GM10248 (cell line): Measurements from ENCODE around the gene GSK3B.

Experiments
- CTCF ChIA-PET: fragments of 300-600 bp; sonication (Branson Sonifier 250); formaldehyde crosslinking; extraction: SDS; loops from one replicate; lab custom pipeline; 2021; ENCODE audit warnings: antibody characterized with exemption; lab: Yijun Ruan, JAX
- POLR2A ChIA-PET: fragments of 350-650 bp; sonication (Branson Sonifier 250); formaldehyde crosslinking; extraction: SDS; loops from one replicate; lab custom pipeline; 2020; ENCODE audit warnings: antibody characterized with exemption; lab: Yijun Ruan, JAX
- DNase-seq: peaks from one replicate; pipeline ENCODE4 v3.0.0; 2012; ENCODE audit errors: extremely low spot score
- CTCF ChIP-seq: IDR thresholded peaks from 2 replicates; pipeline ENCODE4 v1.5.1; 2012; ENCODE audit warnings: mild to moderate bottlenecking, low read depth; ENCODE audit errors: extremely low read depth, missing control alignments, control extremely low read depth

Gene GSK3B

GRCh38 chr3:120101624-120102023 is 7.4 kb upstream of the GSK3B start:
- TF ChIP-seq CTCF: no peak
- ChIA-PET CTCF (interaction anchor here (0.9 kb wide), 1 partner anchor 12 kb away, joined by 3 read pairs; no protein-coding TSS in a partner anchor), POLR2A (no interaction called here)
- DNase-seq: no peak

- ChIA-PET CTCF (interaction anchor here (0.9 to 1.2 kb wide), 3 partner anchors 22 to 34 kb away, joined by 3 to 4 read pairs (median 3); no protein-coding TSS in a partner anchor), POLR2A (no interaction called here)
- no peak for TF ChIP-seq CTCF
- DNase-seq: no peak
Measured at GRCh38 chr3:120100711-120101110, 6.5 kb upstream of the GSK3B start.

- CTCF ChIA-PET: interaction anchor here (1.0 to 1.1 kb wide), 2 partner anchors 205 to 462 kb away, joined by 3 read pairs; no protein-coding TSS in a partner anchor
- DNase-seq: no peak
- TF ChIP-seq CTCF: no peak
- POLR2A ChIA-PET: no interaction called here
Measured at GRCh38 chr3:120098710-120099109, 4.5 kb upstream of the GSK3B start.

GRCh38 chr3:120095979-120096426 is 1.8 kb upstream of the GSK3B start:
- TF ChIP-seq CTCF: no peak
- CTCF ChIA-PET: interaction anchor here (1.3 to 1.8 kb wide), 2 partner anchors 204 to 226 kb away, joined by 4 read pairs; no protein-coding TSS in a partner anchor
- POLR2A ChIA-PET: interaction anchor here (0.6 to 1.5 kb wide), 5 partner anchors 14 to 253 kb away, joined by 3 to 5 read pairs (median 4); partner anchors contain the start of gene LRRC58
- DNase-seq: no peak

GRCh38 chr3:120095226-120095978 is 1.2 kb upstream of the GSK3B start:
- TF ChIP-seq CTCF: no peak
- CTCF ChIA-PET: interaction anchor here (1.3 to 1.8 kb wide), 2 partner anchors 204 to 225 kb away, joined by 4 read pairs; no protein-coding TSS in a partner anchor
- DNase-seq: peak; percentile 79
- POLR2A ChIA-PET: interaction anchor here (0.6 to 1.5 kb wide), 7 partner anchors 8 to 254 kb away, joined by 3 to 11 read pairs (median 4); partner anchors contain the start of gene LRRC58

- TF ChIP-seq CTCF: no peak
- CTCF ChIA-PET: interaction anchor here (0.6 to 1.3 kb wide), 2 partner anchors 36 to 203 kb away, joined by 3 to 4 read pairs; no protein-coding TSS in a partner anchor
- DNase-seq: peak; percentile 92
- POLR2A ChIA-PET: interaction anchor here (0.6 to 1.5 kb wide), 7 partner anchors 9 to 254 kb away, joined by 3 to 11 read pairs (median 5); partner anchors contain the start of gene LRRC58
Measured at GRCh38 chr3:120094776-120095225, 554 bp upstream of the GSK3B start.
